Measurements from ENCODE around the gene CA12. TPM values are rescaled to one million over a fixed set of nuclear protein-coding genes. Genes with fewer than 3 reads are reported as not detected.
A peak's percentile ranks its signal among the peaks of the same experiment; 100 is the strongest.

Gene CA12
- total RNA-seq, 1 experiment from 2014 or later = 2.8 TPM

DNA sequence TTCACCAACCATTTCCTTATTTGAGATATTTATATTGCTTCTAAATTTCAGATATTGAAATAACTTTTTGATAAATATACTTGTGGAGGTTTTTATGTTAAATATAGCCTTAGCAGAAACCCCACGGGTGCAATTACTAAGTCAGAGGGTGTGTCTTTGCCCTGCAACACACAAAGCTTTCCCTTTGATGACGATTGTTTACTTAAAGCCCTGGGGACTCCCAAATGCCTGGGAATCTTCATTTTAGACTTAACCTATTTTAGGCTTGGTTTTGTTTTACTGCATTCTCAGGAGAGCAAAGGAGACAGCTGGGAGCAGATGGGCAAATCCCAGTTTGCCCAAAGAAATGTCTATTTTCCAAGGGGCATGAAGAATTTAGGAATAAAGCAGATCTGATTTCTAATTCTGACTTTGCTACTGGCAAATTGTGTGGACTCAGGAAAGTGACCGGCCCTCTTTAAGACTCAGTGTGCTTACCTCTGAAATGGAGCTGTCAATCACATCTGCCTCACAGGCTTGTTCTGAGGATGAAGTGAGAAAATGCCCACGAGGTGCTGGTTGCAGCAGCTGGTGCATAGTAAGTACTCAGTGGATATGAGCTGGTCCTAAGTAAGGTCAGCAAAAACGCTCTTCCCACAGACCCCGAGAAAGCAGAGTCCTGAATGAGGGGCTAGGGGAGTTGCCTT, 49.3 kb upstream of the CA12 start:
- CTCF ChIA-PET = interaction anchor here (0.9 kb wide), 1 partner anchor 17 kb away, joined by 4 read pairs; no protein-coding TSS in a partner anchor
- peaks cover 42% of the 10 kb centered on the region for H3K4me1 Mint-ChIP-seq
- peaks cover 14% of the 10 kb centered on the region for H3K9me3 Mint-ChIP-seq
- H3K27me3 Mint-ChIP-seq (ENCODE audit: low read depth) = no peaks in the 10 kb centered on the region; the same call in 1 of the 2 replicates
- H3K36me3 Mint-ChIP-seq = peaks cover 5% of the 10 kb centered on the region
- TF ChIP-seq TP53 (CRISPR knock-in tag; IDR thresholded peaks at IDR 0.05) = no peak
- TF ChIP-seq ESRRA (CRISPR knock-in tag; IDR thresholded peaks at IDR 0.05; ENCODE audit: borderline replicate concordance) = no peak
- no peak for TF ChIP-seq RORB (CRISPR knock-in tag; IDR thresholded peaks at IDR 0.05)
- TF ChIP-seq, protein P1, sequence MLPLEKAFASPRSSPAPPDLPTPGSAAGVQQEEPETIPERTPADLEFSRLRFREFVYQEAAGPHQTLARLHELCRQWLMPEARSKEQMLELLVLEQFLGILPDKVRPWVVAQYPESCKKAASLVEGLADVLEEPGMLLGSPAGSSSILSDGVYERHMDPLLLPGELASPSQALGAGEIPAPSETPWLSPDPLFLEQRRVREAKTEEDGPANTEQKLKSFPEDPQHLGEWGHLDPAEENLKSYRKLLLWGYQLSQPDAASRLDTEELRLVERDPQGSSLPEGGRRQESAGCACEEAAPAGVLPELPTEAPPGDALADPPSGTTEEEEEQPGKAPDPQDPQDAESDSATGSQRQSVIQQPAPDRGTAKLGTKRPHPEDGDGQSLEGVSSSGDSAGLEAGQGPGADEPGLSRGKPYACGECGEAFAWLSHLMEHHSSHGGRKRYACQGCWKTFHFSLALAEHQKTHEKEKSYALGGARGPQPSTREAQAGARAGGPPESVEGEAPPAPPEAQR (CRISPR knock-in tag; IDR thresholded peaks at IDR 0.05) = no peak
- no peak for TF ChIP-seq ETV6 (CRISPR knock-in tag; IDR thresholded peaks at IDR 0.05)
- TF ChIP-seq, protein P2, sequence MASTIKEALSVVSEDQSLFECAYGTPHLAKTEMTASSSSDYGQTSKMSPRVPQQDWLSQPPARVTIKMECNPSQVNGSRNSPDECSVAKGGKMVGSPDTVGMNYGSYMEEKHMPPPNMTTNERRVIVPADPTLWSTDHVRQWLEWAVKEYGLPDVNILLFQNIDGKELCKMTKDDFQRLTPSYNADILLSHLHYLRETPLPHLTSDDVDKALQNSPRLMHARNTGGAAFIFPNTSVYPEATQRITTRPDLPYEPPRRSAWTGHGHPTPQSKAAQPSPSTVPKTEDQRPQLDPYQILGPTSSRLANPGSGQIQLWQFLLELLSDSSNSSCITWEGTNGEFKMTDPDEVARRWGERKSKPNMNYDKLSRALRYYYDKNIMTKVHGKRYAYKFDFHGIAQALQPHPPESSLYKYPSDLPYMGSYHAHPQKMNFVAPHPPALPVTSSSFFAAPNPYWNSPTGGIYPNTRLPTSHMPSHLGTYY (CRISPR knock-in tag; IDR thresholded peaks at IDR 0.05) = no peak
- DNase-seq (ENCODE audit: low spot score) (no peak), ATAC-seq (no peak)
- POLR2A ChIA-PET = no interaction called here
- no peak overlapping the region for H3K4me3 Mint-ChIP-seq
- H3K27ac Mint-ChIP-seq = no peak overlapping the region

DNA sequence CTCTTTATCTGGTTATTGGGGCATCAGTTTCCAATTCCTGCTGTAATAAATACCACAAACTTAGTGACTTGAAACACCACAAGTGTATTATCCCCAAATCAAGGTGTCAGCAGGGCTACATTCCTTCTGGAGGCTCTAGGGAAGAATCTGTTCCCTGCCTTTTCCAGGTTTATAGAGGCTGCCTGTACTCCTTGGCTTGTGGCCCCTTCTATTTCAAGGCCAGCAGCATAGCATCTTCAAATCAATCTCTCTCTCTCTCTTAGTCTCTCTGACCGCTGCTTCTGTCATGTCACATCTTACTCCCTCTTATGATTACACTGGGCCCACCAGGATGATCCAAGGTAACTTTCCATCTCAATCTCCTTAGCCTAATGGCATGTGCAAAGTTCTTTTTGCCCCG, 44.9 kb upstream of the CA12 start:
- Mint-ChIP-seq H3K27ac (no peak overlapping the region), H3K4me1 (peaks cover 8% of the 10 kb centered on the region), H3K9me3 (peaks cover 21% of the 10 kb centered on the region), H3K36me3 (peaks cover 5% of the 10 kb centered on the region), H3K4me3 (no peak overlapping the region), H3K27me3 (ENCODE audit: low read depth) (no peaks in the 10 kb centered on the region; the same call in 1 of the 2 replicates)
- CTCF ChIA-PET = no interaction called here
- DNase-seq (ENCODE audit: low spot score) (no peak), ATAC-seq (no peak)
- POLR2A ChIA-PET = no interaction called here
- TF ChIP-seq GTF2I (CRISPR knock-in tag; conservative IDR thresholded peaks at IDR 0.05) (0 out of 2 replicates have a peak, but pooled peaks have one; percentile 56), NR3C1 (CRISPR knock-in tag; conservative IDR thresholded peaks at IDR 0.05; ENCODE audit: low read depth) (no peak)

DNA sequence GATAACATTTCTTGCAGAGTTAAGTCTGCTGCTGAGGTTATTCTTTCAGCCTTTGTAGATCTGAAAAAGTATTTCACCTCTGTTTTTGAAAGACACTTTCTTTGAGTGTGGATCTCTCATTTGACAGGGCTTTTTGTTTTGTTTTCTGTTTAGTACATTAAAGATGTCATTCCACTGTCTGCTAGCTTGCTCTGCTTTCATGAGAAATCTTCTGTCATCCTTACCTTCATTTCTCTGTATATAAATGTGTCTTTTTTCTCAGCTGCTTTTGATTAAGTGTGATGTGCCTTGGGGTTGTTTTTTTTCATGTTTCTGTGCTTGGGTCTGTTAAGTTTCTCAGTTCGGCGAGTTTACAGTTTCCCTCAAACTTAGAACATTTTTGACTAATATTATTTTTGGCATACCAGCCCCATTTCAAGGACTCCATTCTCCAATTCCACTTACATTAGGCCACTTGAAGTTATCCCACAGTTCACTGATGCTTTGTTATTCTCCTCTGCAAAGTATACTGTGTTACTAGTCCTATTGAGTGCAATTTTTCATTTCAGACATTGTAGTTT, 43.9 kb upstream of the CA12 start:
- Mint-ChIP-seq H3K9me3 (peaks cover 21% of the 10 kb centered on the region), H3K4me3 (no peak overlapping the region), H3K4me1 (no peaks in the 10 kb centered on the region), H3K27me3 (ENCODE audit: low read depth) (no peaks in the 10 kb centered on the region; the same call in 1 of the 2 replicates), H3K27ac (no peak overlapping the region), H3K36me3 (peaks cover 5% of the 10 kb centered on the region)
- ATAC-seq (no peak), DNase-seq (ENCODE audit: low spot score) (no peak)
- ChIA-PET POLR2A (no interaction called here), CTCF (no interaction called here)
- TF ChIP-seq GABPB1 (CRISPR knock-in tag; IDR thresholded peaks at IDR 0.05) (no peak), ZNF317 (CRISPR knock-in tag; IDR thresholded peaks at IDR 0.05; ENCODE audit: borderline replicate concordance, low read depth) (peak; percentile 74; the same call in 1 of the 2 replicates), ELF4 (CRISPR knock-in tag; IDR thresholded peaks at IDR 0.05; ENCODE audit: low read depth) (no peak), ESRRA (CRISPR knock-in tag; IDR thresholded peaks at IDR 0.05; ENCODE audit: borderline replicate concordance) (no peak), CREB1 (CRISPR knock-in tag; IDR thresholded peaks at IDR 0.05) (no peak), EMX1 (CRISPR knock-in tag; IDR thresholded peaks at IDR 0.05) (no peak)
- TF ChIP-seq, protein P3, sequence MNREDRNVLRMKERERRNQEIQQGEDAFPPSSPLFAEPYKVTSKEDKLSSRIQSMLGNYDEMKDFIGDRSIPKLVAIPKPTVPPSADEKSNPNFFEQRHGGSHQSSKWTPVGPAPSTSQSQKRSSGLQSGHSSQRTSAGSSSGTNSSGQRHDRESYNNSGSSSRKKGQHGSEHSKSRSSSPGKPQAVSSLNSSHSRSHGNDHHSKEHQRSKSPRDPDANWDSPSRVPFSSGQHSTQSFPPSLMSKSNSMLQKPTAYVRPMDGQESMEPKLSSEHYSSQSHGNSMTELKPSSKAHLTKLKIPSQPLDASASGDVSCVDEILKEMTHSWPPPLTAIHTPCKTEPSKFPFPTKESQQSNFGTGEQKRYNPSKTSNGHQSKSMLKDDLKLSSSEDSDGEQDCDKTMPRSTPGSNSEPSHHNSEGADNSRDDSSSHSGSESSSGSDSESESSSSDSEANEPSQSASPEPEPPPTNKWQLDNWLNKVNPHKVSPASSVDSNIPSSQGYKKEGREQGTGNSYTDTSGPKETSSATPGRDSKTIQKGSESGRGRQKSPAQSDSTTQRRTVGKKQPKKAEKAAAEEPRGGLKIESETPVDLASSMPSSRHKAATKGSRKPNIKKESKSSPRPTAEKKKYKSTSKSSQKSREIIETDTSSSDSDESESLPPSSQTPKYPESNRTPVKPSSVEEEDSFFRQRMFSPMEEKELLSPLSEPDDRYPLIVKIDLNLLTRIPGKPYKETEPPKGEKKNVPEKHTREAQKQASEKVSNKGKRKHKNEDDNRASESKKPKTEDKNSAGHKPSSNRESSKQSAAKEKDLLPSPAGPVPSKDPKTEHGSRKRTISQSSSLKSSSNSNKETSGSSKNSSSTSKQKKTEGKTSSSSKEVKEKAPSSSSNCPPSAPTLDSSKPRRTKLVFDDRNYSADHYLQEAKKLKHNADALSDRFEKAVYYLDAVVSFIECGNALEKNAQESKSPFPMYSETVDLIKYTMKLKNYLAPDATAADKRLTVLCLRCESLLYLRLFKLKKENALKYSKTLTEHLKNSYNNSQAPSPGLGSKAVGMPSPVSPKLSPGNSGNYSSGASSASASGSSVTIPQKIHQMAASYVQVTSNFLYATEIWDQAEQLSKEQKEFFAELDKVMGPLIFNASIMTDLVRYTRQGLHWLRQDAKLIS (CRISPR knock-in tag; IDR thresholded peaks at IDR 0.05; ENCODE audit: borderline replicate concordance) = no peak
